Activated naive CD8-positive, alpha-beta T cell treated with anti-CD3 and anti-CD28 coated beads, Interleukin-2, amount 50 U/mL, for 16 hours (primary cell): ENCODE results near the gene PIGB.
A peak's percentile ranks its signal among the peaks of the same experiment; 100 is the strongest.
"Not testable (repeated sequence)": the region's sequence is repeated elsewhere in the genome, so short reads cannot be mapped to it uniquely, and the experiment has no call there.

Experiments used
- DNase-seq: peaks from one replicate; pipeline ENCODE4 v3.0.0-alpha.2; 2020; ENCODE audit warnings: low read depth, low spot score

The PIGB gene

DNA sequence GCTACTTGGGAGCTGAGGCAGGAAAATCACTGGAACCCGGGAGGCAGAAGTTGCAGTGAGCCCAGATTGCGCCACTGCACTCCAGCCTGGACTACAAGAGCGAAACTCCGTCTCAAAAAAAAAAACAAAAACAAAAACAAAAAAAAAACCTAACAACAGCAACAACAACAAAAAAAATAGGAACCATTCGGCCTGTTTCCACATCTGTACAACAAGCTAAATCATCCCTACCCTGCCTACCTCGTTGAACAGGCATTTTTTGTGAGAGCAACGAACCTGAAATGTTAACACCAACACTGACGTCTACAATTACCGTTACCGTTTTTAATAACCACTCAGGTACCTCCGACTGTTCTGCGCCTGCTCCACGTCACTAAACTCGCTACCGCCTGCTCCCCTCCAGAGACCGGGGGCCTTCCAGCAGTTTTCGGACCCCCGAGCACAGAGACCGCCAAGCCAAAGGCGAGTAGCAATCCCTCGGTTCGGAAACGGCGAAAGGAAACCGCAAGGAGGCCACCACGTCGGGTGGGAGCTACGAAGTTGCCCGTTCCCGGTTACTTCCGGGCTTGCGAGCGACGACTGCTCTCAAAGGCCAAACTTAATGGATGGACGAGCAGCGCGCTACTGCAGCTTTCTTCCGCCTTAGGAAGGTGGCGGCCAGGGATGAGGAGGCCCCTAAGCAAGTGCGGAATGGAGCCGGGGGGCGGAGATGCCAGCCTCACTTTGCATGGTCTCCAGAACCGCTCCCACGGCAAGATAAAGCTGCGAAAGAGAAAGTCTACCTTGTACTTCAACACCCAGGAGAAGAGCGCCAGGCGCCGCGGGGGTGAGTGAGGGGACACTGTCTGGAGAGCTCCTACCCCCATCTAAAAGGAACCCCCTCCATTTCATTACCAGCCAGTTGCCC, at the start of gene PIGB, which contains the start of gene PIGBOS1:
TSS of gene PIGB (plus strand) at position 635 of the 907 bp plus-strand sequence. CDS start at position 664, 29 bp downstream.
TSS of gene PIGBOS1 (minus strand) at position 536 of the 907 bp plus-strand sequence. CDS start 1,331 bp downstream, outside the sequence.
- peak; percentile 34 for DNase-seq

DNA sequence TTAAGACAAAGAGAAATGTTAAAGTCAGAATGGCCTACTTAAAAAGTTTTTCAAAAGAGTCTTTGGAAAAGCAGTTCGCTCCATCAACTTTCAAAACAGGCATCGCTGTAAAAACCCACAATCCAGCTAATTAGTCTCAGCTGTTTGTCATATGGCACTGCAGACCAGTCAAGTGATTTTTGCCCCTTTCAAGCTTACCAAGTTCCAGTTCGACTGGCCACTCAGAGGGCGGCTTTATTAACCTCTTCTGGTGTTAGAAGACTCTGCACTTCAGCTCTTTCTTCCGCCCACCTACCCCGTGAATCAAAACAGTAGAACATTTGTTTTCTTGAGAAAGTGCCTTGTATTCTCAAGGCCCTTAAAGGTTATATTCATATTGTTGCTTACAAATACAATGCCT, 48.7 kb upstream of the PIGB start:
- no peak for DNase-seq

DNA sequence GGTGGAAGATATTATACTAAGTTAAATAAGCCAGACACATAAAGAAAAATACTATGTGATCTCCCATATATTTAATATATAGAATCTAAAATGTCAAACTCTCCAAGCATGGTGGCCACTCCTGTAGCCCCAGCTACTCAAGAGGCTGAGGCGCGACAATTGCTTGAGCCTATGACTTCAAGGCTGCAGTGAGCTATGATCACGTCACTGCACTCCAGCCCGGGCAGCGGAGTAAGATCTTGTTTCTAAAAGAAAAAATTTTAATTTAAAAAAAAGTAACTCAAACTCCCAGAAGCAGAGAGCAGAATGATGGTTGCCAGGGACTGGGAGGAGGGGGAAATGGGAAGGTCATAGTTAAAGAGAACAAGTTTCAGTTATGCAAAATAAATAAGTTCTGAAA, 42.7 kb upstream of the PIGB start:
- no peak for DNase-seq

DNA sequence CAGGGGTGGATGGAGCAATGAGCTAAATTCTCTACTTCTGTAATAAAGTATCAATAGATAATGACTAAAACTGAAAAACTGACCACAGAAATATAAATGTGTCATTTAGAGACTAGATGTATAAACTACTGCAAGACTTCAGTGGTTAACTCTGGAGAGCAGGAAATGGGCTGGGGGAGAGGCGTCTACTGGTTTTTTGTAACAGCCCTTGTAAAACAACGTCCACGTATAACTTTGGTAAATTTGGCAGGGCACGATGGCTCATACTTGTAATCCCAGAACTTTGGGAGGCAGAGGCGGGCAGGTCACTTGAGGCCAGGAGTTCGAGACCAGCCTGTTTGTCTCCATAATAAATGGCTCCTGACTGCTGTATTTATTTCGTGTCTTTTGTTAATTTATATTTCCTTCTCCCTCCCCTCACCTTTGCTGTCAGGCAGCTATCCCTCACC, 41.9 kb upstream of the PIGB start:
- no peak for DNase-seq

DNA sequence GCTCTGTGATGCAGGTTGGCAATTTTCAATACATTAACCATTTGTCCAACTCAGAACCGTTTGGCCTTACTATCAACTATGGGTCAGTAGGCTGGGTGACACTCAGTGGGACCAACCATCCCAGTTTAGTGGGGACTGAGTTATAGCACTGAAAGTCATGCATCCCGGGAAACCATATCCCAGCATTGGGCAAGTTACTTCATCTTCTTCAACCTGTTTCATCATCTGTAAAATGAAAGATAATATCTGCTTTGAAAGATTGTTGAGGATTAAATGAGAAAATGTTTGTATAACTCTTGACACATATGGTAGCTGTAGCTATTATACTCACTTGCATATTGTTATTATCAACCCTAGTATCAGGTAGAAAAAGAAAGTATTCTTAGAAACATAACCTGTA, 41.3 kb upstream of the PIGB start:
- no peak for DNase-seq

DNA sequence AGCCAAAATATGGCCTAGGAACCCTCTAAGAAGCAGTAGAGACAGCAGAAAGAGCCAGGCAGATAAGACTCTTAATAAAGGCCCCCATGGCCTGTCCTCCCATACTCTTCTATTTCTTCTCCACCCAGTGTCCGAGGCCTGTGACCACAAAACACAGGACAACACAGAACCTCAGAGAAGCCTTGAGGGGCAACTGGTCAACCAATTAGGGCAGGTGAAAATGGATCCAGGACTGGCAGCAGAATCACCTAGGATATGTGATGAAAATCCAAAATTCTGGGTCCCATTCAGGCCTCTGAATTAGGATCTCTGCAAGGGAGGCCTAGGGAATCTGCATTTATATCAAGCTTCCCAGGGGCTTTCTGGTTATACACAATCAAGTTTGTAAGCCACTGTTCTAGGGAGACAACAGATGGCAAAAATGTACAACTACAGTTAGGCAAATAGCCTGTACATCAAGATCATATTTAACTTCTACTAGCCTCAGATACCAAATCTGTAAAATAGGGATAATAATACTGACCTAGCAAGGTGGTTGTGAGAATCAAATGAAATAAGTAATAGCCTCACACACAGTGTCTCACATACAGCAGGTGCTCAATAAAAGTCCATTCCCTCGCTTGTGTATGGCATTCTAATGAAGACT, 39.8 kb upstream of the PIGB start:
- DNase-seq: no peak

DNA sequence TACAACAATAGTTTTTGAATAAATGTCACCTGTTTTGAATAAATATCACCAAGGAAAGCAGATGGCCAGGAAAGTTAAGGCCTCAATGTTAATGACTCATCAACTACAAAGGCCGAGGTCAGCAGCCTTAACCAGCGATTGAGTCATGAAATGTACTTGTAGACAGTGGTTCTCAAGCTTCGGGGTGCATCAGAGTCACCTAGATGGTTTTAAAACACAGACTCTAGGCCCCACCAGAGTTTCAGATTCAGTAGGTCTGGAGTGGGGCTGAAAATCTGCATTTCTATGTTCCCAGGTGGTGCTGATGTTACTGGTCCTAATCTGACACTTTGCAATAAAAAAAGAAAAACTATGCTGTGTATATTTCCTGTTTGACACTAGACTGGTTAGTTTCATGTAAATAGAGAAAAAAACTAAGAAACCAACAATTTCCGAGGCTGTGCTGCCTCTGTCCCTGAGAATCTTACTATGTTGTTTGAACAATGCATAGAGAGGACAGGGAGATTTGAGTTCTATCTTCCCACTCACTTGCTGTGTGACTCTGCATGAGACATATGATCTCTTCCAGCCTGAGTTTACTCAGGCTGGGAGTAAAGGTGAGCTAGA, 39.2 kb upstream of the PIGB start:
- DNase-seq: no peak

DNA sequence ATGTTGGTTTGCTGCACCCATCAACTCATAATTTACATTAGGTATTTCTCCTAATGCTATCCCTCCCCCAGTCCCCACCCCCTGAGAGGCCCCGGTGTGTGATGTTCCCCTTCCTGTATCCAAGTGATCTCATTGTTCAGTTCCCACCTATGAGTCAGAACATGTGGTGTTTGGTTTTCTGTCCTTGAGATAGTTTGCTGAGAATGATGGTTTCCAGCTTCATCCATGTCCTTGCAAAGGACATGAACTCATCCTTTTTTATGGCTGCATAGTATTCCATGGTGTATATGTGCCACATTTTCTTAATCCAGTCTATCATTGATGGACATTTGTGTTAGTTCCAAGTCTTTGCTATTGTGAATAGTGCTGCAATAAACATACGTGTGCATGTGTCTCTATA, 38.4 kb upstream of the PIGB start:
- not testable (repeated sequence) for DNase-seq

DNA sequence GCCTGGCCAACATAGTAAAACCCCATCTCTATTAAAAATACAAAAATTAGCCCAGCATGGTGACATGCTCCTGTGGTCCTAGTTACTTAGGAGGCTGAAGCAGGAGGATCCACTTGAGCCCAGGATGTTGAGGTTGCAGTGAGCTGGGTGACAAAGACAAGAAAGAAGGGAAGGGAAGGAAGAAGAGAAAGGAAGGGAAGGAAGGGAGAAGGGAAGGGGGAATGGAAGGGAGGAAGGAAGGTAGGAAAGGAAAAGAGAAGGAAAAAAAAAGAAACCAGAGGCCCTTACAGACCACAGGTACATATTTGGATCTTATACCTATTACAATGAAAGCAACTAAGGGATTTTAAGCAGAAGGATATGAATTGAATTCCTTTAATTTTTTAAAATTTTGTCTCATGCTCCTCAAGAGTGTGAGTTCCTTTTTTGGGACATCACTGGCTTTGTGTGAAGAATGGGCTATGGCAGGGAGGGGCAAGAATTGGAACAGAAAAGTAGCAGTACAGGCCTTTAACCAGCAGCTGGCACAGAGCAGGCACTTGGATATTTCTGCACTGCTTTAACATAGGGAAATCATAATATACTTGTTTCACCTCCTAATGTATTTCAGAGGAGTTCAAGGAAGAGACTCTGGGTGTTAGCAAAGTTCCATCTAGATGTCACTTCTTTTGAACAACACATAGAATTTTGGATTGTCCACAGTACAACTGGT, 37.3 kb upstream of the PIGB start:
- no peak for DNase-seq

DNA sequence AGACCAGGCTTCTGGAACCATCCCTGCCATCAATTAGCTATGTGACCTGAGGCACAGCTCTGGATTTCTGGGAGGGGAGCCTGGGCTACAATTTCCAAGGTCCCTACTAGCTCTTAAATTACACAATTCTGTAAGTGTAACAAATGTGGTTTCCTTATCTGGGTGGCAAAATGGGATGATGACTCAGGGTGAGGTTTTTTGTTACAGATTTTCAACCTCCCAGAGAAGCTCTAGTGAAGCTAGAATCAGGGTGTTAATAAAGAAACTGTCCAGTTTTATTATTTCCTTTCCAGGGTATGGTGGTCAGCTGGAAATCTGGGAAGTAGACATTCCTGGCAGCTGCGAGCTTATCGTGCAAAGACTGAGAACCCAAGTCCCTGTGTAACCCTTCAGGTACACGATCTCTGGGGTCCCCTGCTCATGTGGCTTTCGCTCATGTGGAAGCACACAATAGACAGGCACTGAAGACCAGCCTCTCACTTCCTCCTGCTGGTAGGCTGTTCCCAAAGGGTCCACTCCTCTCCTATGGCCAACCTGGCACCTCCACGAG, 36.7 kb upstream of the PIGB start:
- no peak for DNase-seq

DNA sequence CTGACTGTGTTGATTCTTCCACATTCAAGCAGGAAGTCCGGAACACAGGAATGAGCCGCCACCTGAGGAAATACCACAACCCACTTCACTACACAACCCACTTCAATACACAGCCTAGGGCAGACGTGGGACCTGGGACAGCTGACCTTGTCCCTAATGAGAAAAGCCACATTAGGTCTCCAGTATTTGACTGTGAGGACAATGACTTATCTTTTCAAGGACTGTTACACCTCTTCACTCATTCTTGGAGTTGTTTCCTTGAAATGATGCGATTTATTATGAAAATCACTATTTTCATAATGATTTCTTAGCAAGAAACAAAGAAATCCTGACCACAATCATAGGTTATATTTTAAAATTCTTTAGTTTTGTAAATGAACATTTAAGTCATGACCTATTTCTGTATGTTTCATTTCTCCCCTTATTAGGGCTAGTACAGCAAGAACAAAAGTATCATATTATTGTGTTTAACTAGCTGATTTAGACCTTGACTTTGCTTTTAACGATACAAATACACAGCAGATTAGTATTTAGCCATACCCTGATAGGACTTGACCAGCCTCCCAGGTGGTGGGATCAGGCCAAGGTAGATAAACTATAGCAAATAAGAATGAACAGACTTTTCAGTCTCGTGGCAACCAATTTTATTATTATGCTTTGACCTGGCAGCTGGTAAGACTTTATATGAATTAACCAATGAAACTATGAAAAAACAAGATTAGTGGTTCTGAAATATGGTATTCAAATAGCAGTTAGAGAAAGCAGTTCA, 35.5 kb upstream of the PIGB start:
- DNase-seq: no peak

DNA sequence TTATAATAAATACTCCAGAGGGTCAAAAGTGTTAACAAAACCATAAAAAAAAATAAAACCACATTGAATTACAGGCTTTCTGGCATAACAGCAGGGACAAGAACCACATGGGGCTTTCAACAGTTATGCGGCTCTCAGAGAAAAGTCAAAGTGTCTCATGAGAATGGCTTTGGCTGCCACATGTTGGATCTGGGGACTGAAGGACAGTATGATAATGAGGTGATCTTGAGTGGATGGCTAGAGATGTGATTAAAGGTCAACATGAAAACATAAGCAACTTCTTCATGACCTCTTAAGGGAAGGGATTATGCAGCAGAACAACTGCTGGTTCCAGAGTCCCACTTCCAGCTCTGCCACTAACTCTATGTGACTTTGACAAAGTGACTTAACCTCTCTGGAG, 34.6 kb upstream of the PIGB start:
- no peak for DNase-seq

DNA sequence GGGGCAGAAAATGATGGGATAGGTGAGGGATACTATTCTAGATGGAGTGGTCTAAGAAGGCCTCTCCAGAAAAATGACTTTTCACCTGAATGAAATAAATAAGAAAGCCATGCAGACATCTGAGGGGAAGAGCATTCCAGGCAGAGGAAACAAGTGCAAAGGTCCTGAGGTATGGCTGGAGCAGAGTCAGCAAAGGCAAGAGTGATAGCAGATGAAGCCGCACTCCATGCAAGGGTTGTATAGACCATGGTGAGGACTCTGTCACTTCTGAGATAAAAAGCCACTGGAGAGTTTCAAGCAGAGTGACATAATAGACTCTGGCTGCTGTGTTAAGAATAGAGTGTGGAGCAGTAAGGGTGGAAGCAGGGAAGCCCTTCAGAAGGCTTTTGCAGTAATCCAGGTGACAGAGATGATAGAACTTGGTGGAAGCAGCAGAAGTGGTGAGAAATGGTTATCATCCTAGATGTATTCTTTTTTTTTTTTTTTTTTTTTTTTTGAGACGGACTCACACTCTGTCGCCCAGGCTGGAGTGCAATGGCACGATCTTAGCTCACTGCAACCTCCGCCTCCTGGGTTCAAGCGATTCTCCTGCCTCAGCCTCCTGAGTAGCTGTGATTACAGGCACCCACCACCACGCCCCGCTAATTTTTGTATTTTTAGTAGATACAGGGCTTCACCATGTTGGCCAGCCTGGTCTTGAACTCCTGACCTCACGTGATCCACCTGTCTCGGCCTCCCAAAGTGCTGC, 32.4 kb upstream of the PIGB start:
- DNase-seq: not testable (repeated sequence)

DNA sequence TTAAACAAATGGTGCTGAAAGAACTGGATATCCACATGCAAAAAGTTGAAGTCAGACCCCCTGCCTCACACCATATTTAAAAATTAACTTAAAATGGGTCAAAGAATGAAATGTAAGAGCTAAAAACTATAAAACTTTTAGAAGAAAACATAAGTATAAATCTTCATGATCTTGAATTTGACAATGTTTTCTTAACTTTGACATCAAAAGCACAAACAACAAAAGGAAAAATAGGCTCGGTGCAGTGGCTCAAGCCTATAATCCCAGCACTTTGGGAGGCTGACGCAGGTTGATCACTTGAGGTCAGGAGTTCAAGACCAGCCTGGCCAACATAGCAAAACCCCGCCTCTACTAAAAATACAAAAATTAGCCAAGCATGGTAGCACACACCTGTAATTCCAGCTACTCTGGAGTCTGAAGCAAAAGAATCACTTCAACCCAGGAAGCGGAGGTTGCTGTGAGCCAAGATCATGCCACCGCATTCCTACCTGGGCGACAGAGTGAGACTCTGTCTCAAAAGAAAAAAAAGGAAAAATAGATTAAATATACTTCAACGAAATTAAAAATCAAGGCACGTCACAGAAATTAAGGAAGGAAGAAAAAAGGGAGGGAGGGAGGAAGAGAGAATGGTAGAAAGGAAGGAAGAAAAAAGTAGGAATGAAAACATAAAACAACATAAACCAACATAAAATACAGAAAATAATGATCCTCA, 30.9 kb upstream of the PIGB start:
- DNase-seq: no peak

DNA sequence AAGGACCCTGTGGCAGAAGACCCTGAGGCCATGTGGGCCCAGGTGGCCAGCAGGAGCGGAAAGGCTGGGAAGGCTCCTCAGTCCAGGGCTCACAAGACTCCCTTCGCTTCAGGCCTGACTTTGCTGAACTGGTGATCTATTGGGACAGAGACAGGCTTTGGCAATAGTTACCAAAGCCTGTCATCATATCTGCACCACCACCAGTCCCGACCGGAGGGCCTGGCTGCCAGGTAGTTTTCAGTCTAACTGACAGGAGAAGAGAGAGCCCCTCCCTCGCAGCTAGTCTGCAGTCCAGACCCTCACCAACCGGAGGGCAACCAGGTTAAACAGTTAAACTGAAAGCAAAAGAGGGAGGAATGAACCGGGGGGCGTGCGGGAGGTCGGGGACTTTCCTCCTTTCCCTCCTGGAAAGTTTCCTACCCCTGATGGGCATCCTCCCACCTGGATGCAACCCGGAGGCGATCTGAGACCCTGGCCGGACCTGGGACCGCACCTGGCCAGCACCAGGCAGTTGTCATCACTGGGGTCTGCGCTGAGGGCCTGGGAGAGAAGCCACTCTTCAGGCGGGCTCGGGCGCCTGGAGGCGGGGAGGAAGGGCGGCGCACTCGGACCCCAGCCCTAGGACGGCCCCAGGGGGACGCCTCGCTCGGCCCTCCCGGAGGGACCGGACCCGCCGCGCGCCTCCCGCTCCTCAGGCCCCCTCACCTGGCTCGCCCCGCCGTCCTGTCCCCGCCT, 29.8 kb upstream of the PIGB start:
- DNase-seq: no peak

DNA sequence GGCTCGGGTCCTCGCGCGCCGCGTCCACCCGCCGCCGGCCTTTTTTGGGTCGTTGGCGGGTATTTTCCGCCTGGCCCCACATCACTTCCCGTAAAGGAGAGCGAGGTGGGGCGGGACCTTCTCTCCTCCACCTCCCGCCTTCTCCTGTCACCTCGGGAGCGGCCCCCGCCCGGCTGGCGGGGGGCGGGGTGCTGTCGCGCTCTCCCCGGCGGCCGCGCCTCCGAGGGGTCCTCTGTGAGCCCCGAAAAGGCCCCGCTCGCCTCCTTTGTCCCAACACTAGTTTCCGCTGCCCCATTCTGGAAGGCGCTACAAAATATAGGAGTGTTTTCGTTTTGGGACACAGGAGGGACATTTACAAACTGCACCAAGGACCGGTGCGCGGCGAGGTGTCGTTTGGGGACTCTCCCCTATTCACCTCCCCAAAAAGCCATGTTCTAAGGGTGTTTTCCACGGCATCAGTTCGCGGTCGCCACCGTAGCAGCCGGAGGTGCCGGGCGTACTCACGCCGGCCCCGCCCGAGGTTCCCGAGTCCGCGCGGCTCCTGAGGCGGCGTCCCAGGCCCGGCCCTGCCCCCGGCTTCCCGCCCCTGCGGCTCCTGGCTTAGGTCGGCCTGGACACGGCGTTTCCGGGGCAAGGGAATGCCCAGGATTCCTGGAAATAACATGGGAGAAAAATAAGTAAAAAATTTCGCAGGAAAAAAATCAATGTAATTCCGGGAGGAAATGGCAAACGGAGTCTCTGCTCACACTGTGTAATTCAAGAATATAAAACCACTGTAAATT, 29.1 kb upstream of the PIGB start, which contains the start of gene RAB27A:
TSS of gene RAB27A (minus strand) at position 68 of the 782 bp plus-strand sequence. CDS start 54,879 bp downstream, outside the sequence.
- DNase-seq: peak; percentile 44

DNA sequence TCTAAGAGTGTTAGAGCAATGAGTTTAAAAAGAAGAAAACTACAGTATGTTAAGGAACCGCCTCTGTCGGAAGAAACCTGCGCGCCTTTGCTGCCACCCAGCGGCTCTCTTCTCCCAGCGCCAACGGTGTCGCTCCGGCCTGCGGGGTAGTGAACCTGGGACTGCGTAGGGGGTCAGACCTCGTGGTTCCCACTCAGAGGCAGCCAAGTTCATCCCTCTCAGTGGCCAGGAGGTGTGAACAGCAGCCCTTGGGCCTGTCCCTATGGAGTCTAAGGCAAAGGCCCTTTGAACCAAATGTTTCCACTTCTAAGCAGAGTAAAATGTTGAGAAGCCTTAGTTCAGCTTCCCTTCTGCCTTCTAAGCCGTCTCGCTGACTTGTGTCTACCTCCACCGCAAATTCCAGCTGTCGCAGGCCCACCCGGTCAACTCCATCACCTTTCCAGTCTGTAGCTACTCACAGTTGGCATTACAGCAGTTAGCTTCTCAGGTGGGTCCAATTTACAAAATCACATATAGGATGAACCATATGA, 28.4 kb upstream of the PIGB start:
- DNase-seq: peak; percentile 68
